Stimulated activated CD8-positive, alpha-beta memory T cell treated with anti-CD3 and anti-CD28 coated beads, Interleukin-15, amount 100 ng/mL, for 24 hours (primary cell): Measurements from ENCODE around the gene CUEDC2.
"Not testable (repeated sequence)": the region's sequence is repeated elsewhere in the genome, so short reads cannot be mapped to it uniquely, and the experiment has no call there.

ENCODE experiments used
- DNase-seq: peaks from one replicate; pipeline ENCODE4 v3.0.0-alpha.2; 2020; ENCODE audit warnings: low read depth

CUEDC2 gene

DNA sequence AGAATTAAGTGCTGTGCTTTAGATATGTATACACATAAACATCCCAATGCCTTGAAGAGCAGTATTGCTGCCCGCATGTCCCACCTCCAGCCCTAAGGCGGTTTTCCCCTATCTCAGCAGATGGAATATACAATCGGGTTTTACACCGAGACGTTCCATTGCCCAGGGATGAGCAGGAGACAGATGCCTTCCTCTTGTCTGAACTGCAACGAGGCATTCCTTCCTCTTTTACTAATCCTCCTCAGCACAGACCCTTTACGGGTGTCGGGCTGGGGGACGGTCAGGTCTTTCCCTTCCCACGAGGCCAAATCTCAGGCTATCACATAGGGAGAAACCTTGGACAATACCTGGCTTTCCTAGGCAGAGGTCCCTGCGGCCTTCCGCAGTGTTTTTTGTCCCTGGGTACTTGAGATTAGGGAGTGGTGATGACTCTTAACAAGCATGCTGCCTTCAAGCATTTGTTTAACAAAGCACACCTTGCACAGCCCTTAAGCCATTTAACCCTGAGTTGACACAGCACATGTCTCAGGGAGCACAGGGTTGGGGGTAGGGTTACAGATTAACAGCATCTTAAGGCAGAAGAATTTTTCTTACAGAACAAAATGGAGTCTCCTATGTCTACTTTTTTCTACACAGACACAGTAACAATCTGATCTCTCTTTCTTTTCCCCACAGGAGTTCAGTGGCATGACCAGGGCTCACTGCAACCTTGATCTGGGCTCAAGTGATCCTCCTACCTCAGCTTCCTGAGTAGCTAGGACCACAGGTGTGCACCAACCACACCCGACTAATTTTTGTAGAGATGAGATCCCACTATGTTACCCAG is 22.5 kb upstream of the CUEDC2 start:
- DNase-seq: not testable (repeated sequence)

DNA sequence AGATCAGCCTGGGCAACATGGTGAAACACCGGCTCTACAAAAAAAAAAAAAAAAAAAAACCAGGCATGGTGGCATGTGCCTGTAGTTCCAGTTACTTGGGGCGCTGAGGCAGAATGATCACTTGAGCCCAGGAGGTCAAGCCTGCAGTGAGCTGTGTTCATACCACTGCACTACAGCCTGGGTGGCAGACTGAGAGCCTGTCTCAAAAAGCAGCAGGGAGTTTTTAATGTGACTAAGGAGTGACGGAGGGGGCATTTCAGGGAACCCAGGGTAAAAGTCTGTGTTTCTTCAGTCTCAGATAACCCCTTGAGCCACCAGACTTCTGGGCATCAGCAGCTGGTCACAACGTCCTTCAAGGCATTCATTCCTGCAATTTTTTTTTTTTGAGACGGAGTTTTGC is 21.1 kb upstream of the CUEDC2 start:
- DNase-seq: no peak

DNA sequence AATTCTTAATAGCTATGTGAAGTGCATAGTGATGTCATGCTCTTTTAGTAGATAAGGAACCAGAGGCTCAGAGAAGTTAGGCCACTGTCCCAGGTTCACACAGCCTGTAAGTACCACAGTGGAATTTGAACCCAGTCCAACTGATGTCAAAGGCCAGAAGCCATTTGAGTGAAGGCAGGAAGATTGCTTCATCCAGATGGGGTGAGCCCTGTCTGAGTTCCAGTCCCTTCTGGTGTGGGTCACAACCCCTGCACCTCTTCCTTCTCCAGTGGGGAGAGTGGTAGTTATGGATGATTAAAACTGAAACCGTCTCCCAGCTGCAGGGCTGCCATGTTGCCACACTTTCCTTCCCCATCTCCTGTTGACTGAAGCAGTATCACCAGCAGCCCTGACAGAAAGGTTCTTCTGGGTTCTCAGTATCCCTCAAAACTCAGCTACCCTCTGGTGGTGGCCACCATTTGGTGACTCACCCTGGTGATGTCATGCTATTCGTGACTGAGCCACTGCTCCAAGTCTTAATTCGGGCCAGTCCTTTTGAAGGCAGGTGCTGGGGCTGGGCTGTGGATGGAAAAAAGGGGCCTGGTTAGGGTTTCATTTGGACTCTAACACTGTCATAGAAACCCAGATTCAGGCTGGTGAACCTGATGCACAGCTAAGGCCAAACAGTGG is 20.4 kb upstream of the CUEDC2 start:
- DNase-seq: no peak

DNA sequence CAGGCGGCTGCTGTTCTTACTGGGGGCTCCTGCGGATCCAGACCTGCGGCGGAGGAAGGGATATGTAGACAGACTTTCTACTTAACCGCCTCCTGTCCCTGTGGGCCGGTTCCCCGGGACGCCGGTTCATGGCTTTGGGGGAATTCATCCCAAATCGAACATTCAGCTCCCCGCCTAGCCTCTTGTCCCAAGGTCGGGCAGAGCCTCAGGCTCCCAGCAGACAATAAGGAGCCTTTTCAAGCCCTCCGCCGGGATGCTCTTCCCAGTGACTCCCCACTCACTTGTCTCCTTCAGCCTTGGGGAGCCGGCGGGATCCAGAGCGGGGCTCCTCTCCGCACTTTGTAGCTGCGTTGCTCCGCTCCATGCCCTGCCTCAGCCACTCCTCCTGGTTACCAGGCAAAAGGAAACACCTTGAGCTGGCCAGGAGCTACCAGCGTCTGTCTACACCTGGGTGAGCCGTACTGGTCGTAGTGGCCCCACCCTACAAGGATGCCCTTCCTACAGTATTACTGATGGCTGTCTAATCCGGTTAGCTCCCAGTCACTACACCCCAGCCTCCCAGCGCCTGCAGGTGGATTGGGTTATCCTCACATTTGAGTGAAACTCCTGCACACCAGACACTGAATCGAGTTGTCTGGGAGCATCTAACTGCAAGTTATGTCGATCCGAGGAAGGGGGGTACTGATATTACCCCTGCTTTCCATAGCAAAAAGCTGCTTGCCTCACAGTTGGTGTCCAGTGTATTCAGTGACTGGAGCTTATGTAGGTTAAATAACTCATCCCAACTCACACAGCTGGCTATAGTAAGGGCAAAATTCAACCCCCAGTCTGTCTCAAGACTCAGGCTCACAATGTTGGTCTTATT is 19.0 kb upstream of the CUEDC2 start, which contains the start of gene C10orf95:
Gene C10orf95, minus strand, starts transcription at position 439 of the 865 bp plus-strand sequence. CDS start 450 bp downstream, outside the sequence.
- no peak for DNase-seq

DNA sequence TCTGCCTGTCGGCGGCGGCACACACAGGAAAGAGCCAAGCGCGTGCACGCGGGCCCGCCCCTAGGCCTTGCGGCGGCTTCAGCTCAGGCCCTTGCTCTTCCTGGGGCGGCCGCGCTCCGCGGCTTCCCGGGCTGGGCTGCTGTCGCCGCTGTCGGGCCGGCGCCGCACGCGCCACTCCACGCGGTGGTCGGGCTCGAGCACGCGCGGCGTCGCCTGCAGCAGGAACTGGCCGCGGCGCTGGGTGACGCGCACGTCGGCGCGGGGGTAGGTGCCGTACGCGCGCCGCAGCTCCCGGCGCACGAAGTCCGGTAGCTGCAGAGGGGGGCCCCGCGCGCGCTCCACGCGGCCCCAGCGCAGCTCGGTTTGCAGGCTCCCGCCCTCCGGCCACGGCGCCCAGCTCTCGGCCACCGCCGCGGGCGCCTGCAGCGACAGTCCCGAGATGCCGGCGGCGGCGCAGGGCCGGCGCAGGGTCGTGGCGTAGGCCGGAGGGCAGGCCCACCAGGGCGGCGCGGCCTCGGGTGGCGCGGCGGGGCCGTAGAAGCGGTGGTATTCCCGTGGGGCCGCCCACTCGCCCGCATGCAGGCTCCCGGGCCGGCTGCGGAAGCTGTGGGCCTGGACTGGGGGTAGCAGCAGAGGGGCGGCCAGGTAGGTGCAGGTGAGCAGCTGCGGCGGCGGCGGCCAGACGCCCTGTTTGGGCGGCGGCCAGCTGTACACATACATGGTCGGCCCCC is 18.2 kb upstream of the CUEDC2 start:
- peak; percentile 69 for DNase-seq

DNA sequence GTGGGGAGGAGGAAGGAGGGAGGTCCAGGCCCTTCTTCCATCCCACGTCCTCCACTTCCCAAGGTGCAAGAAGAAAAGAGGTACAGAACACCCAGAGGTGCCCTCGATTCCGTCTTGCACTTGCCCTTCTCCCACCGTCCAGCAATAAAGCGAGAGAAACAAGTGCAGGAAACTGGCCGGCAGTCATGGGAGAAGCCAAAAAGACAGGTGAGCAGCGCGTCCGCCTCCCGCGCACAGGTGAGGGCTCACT is 17.7 kb upstream of the CUEDC2 start:
- DNase-seq: no peak

DNA sequence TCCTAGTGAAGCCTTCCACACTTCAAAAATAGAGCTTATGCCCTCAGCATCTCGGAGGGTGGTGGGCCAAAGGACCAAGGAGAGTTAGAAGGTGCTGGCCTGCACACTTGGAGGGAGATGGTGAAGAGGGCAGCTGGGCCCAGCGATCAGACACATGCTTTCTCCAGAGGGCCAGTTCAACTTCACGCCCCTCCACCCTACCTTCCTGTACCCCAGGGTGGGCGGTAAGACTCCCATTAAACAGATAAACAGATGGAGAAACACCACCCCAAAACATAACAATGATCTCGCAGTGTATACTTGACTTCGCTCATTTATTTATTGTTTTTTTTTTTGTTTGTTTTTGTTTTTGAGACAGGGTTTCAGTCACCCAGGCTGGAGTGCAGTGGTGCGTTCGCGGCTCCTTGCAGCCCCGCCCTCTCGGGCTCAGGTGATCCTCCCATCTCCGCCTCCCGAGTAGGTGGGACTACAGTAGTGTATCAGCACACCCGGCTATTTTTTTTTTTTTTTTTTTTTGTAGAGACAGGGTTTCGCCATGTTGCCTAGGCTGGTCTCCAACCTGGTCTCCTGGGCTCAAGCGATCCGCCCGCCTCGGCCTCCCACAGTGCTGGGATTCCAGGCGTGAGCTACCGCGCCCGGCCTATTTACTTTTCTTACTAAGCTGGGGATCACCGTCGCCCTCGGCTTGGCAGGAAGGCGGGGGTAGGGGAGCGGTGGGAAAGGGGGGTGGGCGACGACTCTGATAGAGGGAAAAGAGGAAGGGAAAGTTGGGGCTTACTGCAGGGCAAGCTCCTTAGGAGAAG is 17.1 kb upstream of the CUEDC2 start:
- no peak for DNase-seq

DNA sequence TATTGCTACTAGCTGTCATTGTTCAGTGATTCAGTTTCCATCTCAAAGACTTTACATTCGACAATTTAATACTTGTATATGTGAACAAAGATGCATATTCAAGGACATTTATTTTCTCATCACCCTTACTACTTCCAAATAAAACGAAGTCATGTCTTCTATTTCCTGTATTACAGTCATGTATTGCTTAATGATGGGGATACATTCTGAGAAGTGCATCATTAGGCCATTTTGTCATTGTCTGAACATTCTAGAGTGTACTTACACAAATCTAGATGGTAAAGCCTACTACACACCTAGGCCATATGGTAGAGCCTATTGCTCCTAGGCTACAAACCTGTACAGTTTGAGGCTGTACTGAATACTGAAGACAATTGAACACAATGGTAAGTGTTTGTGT is 12.5 kb upstream of the CUEDC2 start:
- no peak for DNase-seq

DNA sequence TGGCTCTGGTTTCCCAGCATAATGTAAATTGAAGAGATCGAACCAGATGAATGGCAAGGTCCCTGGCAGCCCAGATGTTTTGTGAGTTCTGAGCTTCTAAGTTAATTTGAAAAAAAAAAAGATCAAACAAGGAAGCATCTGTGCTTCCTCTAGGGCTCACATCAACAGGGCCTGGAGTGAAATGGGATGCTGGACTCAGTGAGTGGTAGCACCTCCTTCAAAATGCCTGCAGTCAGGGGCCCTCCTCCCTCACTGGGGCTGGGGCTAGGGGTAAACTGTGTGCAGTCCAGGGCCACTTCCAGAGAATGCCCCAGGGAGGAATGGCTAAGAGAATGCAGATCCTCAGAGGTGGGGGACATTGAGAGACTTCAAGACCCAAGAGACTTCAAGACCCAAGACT is 6.0 kb upstream of the CUEDC2 start:
- DNase-seq: no peak

DNA sequence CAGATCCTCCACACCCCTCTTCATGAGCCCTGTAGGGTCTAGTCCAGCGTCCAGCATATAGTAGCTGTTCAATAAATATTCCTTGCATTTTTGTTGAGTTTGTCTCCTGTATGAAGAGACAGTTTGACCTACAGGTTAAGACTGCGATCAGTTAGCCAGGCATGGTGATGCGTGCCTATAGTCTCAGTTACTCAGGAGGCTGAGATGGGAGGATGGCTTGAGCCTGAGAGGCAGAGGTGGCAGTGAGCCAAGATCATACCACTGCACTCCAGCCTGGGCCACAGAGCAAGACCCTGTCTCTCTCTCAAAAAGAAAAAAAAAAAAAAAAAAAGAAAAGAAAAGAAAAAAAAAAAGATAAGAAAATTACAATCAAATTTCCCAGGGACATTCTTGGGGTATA is 5.1 kb upstream of the CUEDC2 start:
- no peak for DNase-seq

DNA sequence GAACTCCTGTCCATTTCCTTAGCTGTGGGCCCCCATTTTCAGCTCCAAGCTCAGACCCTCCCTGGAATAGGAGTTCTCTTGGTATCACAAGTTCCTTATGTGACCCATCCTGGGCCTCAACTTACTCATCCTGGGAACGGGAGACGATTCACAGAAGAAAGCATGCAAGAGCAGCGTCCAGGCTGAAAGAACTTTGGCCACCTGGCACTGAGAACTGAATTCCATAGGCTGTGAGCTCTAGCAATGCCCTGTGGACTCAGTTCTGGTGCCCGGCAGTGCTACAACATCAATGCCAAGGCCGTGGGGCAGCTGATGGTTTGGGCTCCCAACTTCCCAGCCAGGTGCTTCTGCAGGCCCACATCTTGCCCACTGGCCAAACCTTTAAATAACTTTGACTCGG is 3.9 kb upstream of the CUEDC2 start:
- DNase-seq: no peak

DNA sequence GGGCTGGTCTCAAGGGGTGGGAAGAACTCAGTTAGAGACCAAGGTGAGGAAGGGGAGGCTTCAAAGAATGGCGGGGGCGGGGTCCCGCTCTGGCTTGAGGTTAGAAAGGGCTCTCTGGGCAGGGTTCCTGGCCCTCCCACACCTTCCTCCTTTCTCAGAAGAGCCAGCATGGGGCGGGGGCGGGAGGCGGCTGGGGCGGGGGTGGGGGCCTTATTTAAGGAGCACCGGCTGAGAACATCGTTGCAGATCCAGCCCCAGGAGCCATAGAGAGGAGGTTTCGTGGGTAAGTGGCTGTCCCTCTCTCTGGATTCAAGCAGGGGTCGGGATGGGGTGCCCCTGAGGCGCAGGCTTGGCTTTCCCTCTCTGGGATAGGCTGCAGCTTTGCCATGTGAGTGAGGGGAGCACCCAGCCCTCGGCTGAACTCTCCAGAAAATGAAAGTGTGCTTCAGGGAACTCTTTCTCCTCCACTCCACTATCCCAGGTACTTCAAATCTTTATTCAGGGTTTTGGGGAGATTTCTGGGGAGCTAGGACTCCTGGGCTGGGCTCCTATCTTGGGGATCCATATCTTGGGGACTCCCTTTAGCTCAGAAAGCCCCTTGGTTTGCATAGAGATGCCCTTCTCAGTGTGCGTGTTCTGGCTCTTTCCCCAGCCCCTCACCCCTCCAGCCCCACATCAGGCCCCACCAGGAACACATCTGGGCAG is 3.3 kb upstream of the CUEDC2 start:
- no peak for DNase-seq

DNA sequence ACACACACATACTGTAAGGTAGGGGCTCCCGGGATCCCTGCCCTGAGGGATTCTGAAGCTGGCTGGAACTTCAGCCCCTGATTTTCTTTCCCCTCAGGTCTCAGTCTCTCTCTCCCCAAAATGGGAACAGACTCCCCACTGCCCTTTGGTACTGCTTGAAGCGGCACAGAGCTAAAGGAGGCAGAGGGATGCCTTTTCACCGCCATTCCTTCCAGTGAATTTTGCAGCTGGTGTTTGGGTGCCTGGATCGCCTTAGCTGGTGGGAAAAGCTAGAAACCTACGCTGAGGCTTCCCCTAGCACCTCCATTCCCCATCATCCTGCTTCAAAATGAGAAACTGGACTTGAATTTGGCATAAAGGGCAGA is 2.7 kb upstream of the CUEDC2 start:
- no peak for DNase-seq

DNA sequence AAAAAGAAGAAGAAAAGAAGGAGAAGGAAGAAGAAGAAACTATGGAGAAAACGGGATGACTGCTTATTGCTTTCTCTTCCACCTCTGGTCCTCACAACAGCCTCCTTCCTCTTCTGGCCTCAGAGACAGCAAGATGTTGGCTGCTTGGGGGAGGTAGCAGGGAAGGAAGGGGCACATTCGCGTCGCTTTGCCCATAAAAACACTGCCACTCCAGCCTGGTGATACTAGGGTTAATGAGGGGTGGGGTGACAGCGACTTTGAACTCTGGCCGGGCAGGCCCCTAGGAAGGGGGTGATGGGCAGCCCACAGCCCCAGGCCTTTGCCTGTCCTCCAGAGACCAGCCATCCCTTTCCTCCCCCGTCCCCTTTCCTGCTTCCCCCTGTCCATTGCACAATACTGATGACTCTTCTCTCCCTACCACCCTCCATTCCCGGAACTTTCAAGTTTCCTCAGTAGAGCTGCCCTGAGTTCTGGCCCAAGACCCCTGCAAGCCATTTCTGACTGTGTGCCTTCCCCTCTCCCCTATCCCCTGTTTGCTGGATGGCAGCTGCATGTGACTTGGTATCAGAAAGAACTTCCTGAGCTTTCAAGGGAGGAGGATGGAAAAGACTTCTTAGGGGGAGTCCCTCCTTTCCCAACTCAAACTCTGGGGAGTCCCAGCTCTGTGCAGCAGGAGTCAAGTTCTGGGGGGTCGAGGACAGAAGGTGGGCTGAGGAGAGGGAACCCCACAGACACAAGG is 2.2 kb upstream of the CUEDC2 start:
- DNase-seq: no peak

DNA sequence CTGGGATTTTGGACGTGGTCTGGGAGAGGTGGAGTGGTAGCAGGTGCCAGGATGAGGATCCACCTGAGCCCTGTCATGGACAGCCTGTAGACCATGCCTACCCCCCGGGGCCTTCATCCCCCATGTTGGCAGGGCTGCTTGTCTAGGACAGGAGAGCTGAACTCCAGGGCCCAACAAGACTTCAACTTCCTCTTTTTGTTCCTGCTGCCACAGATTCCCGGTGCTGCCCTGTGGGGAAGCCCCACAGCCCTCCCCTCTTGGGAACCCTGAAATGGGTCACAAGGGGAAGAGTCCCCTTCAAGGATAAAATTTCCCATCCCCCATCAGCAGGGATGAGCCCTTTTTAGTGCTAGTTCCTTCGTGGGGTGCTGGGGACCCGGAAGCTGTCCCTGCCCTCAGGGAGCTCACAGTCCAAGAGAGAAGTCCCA is 1.3 kb upstream of the CUEDC2 start:
- DNase-seq: no peak

DNA sequence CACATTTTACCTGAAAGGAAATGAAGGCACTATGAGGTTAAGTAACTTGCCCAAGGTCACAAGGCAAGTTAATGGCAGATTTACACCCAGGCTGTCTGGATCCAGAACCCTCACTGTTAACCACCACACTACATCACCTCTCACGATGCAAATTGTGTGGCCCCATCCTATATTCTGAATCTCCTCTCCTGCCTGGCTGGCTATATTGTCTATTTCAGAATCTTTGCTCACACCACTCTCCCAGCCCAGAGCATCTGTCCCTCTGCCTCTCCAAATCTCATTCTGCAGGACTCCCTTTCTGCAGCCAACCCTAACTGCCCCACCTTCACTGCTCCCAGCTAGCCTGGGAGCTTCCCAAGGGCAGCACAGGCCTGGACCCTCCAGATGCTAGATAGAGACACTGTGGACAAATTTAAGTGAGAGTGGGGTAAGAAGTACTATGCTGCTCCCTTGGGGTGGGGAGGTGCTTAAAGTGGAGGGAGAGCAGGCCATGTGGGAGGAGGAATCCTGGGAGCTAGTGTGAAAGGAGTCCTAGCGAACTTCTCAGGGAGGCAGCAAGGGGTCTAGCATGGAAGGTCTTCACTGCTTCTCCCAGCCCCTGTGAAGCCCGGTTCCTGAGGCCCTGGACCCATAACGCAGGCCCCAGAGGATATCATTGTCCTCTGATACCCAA is 786 bp downstream of the CUEDC2 start:
- no peak for DNase-seq

DNA sequence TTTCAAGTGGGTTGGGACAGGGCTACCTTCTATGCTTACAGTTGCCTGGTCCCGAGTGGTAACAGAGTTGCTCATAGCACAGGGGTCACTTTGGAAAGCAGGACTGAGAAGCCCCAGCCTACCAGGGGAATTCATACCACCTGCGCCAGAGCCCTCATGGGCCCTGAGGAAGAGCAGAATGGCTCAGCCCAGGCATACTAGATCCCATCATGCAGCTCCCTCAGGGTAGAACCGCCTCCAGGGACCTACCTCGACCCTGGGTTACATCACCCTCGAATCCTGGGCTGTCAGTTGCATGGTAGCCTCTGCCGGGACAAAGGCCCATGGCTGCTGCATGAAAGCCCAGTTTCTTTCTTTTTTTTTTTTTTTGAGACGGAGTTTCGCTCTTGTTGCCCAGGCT is 2.9 kb downstream of the CUEDC2 start:
- DNase-seq: no peak

DNA sequence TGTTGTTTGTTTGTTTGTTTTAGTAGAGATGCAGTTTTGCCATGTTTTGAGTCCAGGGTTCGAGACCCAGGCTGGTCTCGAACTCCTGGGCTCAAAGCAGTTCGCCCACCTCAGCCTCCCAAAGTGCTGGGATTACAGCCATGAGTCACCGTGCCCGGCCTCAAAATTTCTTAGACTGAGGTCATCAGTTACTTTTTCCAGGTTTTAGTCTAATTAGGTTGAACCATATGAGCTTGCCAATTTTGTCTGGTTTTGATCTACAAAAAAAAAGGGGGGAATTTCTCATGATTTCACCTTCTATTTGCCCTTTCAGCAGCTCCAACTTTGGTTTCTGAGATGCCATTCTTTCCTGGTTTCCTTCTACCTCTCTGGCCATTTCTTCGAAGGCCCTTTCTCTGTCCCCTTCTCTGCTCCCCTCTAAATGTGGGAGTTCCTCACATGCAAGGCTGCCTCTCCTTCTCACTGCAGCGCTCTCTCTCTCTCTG is 5.5 kb downstream of the CUEDC2 start:
- no peak for DNase-seq

DNA sequence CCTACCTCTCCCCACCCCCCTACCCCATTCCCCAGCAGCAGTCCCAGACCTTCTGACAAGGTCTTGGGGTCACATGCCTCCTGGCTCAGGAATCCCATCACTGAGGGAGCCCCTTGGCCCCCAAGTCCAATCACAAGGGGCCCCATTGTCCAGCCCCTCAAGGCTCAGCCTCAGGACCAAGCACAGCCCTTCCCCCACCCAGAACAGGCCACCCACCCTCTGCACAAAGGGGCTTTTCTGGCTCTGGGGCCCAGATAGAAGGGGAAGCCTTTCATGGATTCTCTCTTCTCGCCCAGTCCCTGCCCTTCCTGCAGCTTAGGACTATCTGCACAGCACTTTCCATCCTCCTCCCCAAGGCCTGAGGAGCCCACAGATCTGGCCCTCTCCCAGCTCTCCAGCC is 6.9 kb downstream of the CUEDC2 start:
- no peak for DNase-seq
